ENCODE measurements around the gene CHEK1. TPM values are rescaled to one million over a fixed set of nuclear protein-coding genes. Genes with fewer than 3 reads are reported as not detected.

CHEK1 gene
- total RNA-seq, 1 experiment from 2014 or later = 40.4 TPM

DNA sequence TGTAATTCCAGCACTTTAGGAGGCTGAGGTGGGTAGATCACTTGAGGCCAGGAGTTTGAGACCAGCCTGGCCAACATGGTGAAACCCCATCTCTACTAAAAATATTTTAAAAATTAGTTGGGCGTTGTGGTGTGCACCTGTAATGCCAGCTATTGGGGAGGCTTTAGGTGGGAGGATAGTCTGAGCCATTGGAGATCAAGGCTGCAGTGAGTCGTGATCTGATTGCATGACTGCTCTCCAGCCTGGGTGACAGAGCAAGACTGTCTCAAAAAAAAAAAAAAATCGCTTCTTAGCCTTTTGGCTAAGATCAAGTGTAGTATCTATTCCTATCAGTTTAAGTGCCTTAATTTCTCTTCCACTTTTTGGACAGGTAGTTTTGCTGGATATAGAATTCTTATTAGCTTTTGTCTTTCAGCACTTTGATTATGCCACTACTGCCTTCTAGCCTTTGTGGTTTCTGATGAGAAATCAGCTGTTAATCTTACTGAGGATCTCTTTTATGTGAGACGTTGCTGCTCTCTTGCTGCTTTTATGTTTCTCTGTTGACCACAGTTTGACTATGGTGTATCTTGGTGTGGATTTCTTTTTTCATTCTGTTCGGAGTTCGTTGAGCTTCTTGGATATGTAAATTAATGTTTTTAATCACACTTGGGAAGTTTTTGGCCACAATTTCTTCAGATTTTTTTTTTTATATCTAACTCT lies 24.7 kb downstream of the CHEK1 start:
- Histone ChIP-seq H3K27me3 (replicated peaks) (no peaks in the 10 kb centered on the region), H3K4me3 (no peak overlapping the region), H3K9me3 (replicated peaks) (no peaks in the 10 kb centered on the region), H3K36me3 (peaks cover 8% of the 10 kb centered on the region), H3K4me1 (replicated peaks) (no peaks in the 10 kb centered on the region), H3K27ac (no peak overlapping the region)
- DNase-seq (ENCODE audit: low read depth in 1 of 2, low spot score in 2 of 2) = no peak

DNA sequence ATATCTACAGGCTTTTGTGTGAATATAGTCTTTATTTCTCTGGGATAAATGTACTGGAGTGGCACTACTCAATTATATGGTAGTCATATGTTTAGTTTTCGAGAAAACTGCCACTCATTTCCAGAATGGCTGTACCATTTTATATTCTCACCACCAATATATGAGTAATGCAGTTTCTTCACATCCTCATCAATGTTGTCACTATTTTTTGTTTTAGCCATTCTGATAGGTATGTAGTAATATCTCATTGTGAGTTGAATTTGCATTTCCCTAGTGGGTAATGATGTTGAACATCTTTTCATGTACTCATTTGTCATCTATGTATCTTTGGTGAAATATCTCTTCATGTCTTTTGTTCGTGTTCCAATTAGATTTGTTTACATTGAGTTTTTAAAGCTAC lies 37.7 kb downstream of the CHEK1 start:
- Histone ChIP-seq H3K4me1 (replicated peaks) (no peaks in the 10 kb centered on the region), H3K36me3 (peaks cover 2% of the 10 kb centered on the region; the same call in 1 of the 2 replicates), H3K4me3 (no peak overlapping the region), H3K27ac (no peak overlapping the region), H3K9me3 (replicated peaks) (no peaks in the 10 kb centered on the region), H3K27me3 (replicated peaks) (no peaks in the 10 kb centered on the region)
- DNase-seq (ENCODE audit: low read depth in 1 of 2, low spot score in 2 of 2) = no peak

DNA sequence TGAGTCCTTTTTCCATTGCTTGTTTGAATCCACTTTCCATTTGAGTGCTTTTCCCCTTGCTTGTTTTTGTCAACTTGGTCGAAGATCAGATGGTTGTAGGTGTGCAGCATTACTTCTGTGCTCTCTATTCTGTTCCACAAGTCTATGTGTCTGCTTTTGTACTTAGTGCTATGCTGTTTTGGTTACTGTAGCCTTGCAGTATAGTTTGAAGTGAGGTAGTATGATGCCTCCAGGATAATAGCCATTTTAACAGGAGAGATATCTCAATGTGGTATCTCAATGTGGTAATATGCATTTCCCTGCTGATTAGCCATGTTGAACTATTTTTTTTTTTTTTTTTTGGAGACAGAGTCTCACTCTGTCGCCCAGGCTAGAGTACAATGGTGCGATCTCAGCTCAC lies 38.9 kb downstream of the CHEK1 start:
- DNase-seq (ENCODE audit: low read depth in 1 of 2, low spot score in 2 of 2) = no peak
- Histone ChIP-seq H3K4me1 (replicated peaks) (no peaks in the 10 kb centered on the region), H3K4me3 (no peak overlapping the region), H3K27ac (no peak overlapping the region), H3K36me3 (peaks cover 2% of the 10 kb centered on the region; the same call in 1 of the 2 replicates), H3K9me3 (replicated peaks) (no peaks in the 10 kb centered on the region), H3K27me3 (replicated peaks) (no peaks in the 10 kb centered on the region)

DNA sequence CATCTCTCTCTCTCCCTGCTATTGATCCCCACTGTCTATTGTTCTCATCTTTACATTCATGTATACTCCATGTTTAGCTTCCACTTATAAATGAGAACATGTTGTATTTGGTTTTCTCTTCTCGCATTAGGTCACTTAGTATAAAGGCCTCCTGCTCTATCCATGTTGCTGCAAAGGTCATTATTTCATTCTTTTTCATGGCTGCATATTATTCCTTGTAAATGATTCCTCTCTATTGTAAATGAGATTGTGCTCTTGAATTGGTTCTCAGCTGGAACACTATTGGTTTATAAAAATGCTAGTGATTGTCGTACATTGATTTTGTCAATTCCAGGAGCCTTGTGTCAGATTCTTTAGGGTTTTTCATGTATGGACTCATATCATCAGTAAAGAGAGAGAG lies 42.2 kb downstream of the CHEK1 start:
- Histone ChIP-seq H3K36me3 (peaks cover 2% of the 10 kb centered on the region; the same call in 1 of the 2 replicates), H3K4me1 (replicated peaks) (no peaks in the 10 kb centered on the region), H3K9me3 (replicated peaks) (no peaks in the 10 kb centered on the region), H3K4me3 (no peak overlapping the region), H3K27me3 (replicated peaks) (no peaks in the 10 kb centered on the region), H3K27ac (no peak overlapping the region)
- DNase-seq (ENCODE audit: low read depth in 1 of 2, low spot score in 2 of 2) = no peak

GRCh38 chr11:125670172-125670571 lies 45.2 kb downstream of the CHEK1 start:
- Histone ChIP-seq H3K9me3 (replicated peaks) (no peaks in the 10 kb centered on the region), H3K36me3 (no peaks in the 10 kb centered on the region), H3K4me1 (replicated peaks) (no peaks in the 10 kb centered on the region), H3K4me3 (no peak overlapping the region), H3K27ac (no peak overlapping the region), H3K27me3 (replicated peaks) (no peaks in the 10 kb centered on the region)
- no peak for DNase-seq (ENCODE audit: low read depth in 1 of 2, low spot score in 2 of 2)

GRCh38 chr11:125671561-125671960 lies 46.6 kb downstream of the CHEK1 start:
- Histone ChIP-seq H3K4me3 (no peak overlapping the region), H3K27ac (no peak overlapping the region), H3K9me3 (replicated peaks) (no peaks in the 10 kb centered on the region), H3K4me1 (replicated peaks) (no peaks in the 10 kb centered on the region), H3K27me3 (replicated peaks) (no peaks in the 10 kb centered on the region), H3K36me3 (no peaks in the 10 kb centered on the region)
- no peak for DNase-seq (ENCODE audit: low read depth in 1 of 2, low spot score in 2 of 2)

- no peaks in the 10 kb centered on the region for H3K27me3 ChIP-seq (replicated peaks)
- H3K4me1 ChIP-seq (replicated peaks) = no peaks in the 10 kb centered on the region
- no peak for DNase-seq (ENCODE audit: low read depth in 1 of 2, low spot score in 2 of 2)
- H3K4me3 ChIP-seq = no peak overlapping the region
- no peaks in the 10 kb centered on the region for H3K9me3 ChIP-seq (replicated peaks)
- H3K27ac ChIP-seq = no peak overlapping the region
- H3K36me3 ChIP-seq = no peaks in the 10 kb centered on the region
Measured at GRCh38 chr11:125674210-125674609, 49.2 kb downstream of the CHEK1 start.

GRCh38 chr11:125675196-125675595 lies 50.2 kb downstream of the CHEK1 start:
- DNase-seq (ENCODE audit: low read depth in 1 of 2, low spot score in 2 of 2) = no peak
- no peaks in the 10 kb centered on the region for H3K9me3 ChIP-seq (replicated peaks)
- no peak overlapping the region for H3K27ac ChIP-seq
- H3K4me1 ChIP-seq (replicated peaks) = no peaks in the 10 kb centered on the region
- no peaks in the 10 kb centered on the region for H3K27me3 ChIP-seq (replicated peaks)
- H3K4me3 ChIP-seq = no peak overlapping the region
- no peaks in the 10 kb centered on the region for H3K36me3 ChIP-seq

DNA sequence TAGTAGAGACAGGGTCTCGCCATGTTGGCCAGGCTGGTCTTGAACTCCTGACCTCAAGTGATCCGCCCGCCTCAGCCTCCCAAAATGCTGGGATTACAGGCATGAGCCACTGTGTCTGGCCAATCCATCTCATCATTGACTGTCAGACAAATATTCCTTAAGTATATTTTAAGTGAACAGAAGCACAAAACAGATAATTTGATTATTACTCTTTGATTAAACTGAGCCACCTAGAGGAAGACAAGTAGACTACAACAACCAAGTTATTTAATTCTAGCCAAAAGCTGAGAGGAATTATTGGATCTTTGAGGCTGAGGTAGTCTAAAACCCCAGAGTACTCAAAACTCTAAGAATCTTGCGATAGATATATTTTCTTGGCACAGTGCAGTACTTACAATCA lies 54.4 kb downstream of the CHEK1 start:
- Histone ChIP-seq H3K27me3 (replicated peaks) (no peaks in the 10 kb centered on the region), H3K4me3 (no peak overlapping the region), H3K27ac (no peak overlapping the region), H3K9me3 (replicated peaks) (no peaks in the 10 kb centered on the region), H3K36me3 (no peaks in the 10 kb centered on the region), H3K4me1 (replicated peaks) (no peaks in the 10 kb centered on the region)
- no peak for DNase-seq (ENCODE audit: low read depth in 1 of 2, low spot score in 2 of 2)

DNA sequence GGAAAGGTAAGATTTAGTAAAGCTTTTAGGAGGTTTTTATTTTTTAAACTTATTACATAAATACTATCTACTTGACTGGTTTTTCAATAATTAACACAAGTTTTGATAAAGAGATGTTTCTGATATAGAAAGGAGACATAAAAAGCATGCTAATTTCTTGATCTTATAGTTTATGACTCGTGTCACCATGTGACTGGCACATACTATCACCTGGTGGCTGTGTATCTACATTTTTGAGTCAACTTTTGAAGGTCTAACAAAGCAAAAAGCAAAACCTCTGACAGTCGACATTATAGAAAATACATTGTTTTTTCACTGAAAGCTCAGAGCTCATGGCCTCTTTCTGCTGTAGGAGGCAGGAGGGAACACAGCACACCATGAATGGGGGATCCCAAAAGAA lies 54.9 kb downstream of the CHEK1 start:
- Histone ChIP-seq H3K4me3 (no peak overlapping the region), H3K27me3 (replicated peaks) (no peaks in the 10 kb centered on the region), H3K27ac (no peak overlapping the region), H3K4me1 (replicated peaks) (no peaks in the 10 kb centered on the region), H3K9me3 (replicated peaks) (no peaks in the 10 kb centered on the region), H3K36me3 (no peaks in the 10 kb centered on the region)
- DNase-seq (ENCODE audit: low read depth in 1 of 2, low spot score in 2 of 2) = no peak

- Histone ChIP-seq H3K27me3 (replicated peaks) (no peaks in the 10 kb centered on the region), H3K4me3 (no peak within 1 kb of the TSS), H3K27ac (no peak within 1 kb of the TSS), H3K4me1 (replicated peaks) (no peaks in the 10 kb centered on the region), H3K9me3 (replicated peaks) (no peaks in the 10 kb centered on the region), H3K36me3 (no peaks in the 10 kb centered on the region)
- no peak for DNase-seq (ENCODE audit: low read depth in 1 of 2, low spot score in 2 of 2)
Measured at GRCh38 chr11:125680747-125681146, 55.8 kb downstream of the CHEK1 start, which contains the start of gene ACRV1. TSS of gene ACRV1 (minus strand) at chr11:125680847. CDS start at chr11:125680780, 67 bp downstream.

GRCh38 chr11:125685228-125685627 lies 60.3 kb downstream of the CHEK1 start:
- H3K4me3 ChIP-seq = no peak overlapping the region
- no peak for DNase-seq (ENCODE audit: low read depth in 1 of 2, low spot score in 2 of 2)
- H3K36me3 ChIP-seq = no peaks in the 10 kb centered on the region
- no peak overlapping the region for H3K27ac ChIP-seq
- H3K4me1 ChIP-seq (replicated peaks) = no peaks in the 10 kb centered on the region
- H3K9me3 ChIP-seq (replicated peaks) = no peaks in the 10 kb centered on the region
- H3K27me3 ChIP-seq (replicated peaks) = no peaks in the 10 kb centered on the region

- Histone ChIP-seq H3K27me3 (replicated peaks) (no peaks in the 10 kb centered on the region), H3K27ac (no peak overlapping the region), H3K9me3 (replicated peaks) (no peaks in the 10 kb centered on the region), H3K36me3 (no peaks in the 10 kb centered on the region), H3K4me1 (replicated peaks) (no peaks in the 10 kb centered on the region), H3K4me3 (no peak overlapping the region)
- DNase-seq (ENCODE audit: low read depth in 1 of 2, low spot score in 2 of 2) = no peak
Measured at GRCh38 chr11:125688066-125688465, 63.1 kb downstream of the CHEK1 start.

DNA sequence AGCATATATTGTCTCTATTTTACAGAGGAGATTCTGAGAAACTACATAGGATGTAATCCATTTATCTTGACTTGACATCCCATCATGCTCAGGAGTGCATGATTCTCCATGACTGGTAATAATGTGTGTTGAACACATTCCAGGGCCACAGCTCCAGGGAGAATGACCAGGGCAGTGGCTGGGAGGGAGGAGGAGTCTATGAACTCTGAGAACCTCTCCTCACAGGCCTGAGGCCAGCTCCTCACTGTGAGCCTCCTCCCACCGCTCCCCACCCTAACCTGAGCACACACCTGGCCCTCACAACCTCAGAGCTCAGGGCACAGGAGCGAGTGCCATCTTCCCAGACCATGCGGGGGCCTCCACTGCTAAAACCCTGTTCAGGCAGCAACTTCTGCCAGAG lies 63.7 kb downstream of the CHEK1 start:
- Histone ChIP-seq H3K4me1 (replicated peaks) (no peaks in the 10 kb centered on the region), H3K27me3 (replicated peaks) (no peaks in the 10 kb centered on the region), H3K9me3 (replicated peaks) (no peaks in the 10 kb centered on the region), H3K4me3 (no peak overlapping the region), H3K36me3 (no peaks in the 10 kb centered on the region), H3K27ac (no peak overlapping the region)
- DNase-seq (ENCODE audit: low read depth in 1 of 2, low spot score in 2 of 2) = no peak
